Type B pancreatic cell (in vitro differentiated cells): ENCODE measurements around the gene DQX1. TPM values are rescaled to one million over a fixed set of nuclear protein-coding genes. Genes with fewer than 3 reads are reported as not detected.
A peak's percentile ranks its signal among the peaks of the same experiment; 100 is the strongest.

ENCODE experiments used
- DNase-seq: peaks from one replicate; pipeline ENCODE4 v3.0.0; 2021; ENCODE audit warnings: mixed read lengths; ENCODE audit not compliant: unreplicated experiment; ENCODE audit errors: extremely low spot score
- H3K27ac Mint-ChIP-seq: 2 replicates; pipeline ENCODE4 v1.8.0; 2021; ENCODE audit warnings: mild to moderate bottlenecking, mixed read lengths
- H3K27me3 Mint-ChIP-seq: 2 replicates; pipeline ENCODE4 v1.8.0; 2021; ENCODE audit warnings: mixed read lengths
- H3K36me3 Mint-ChIP-seq: 2 replicates; pipeline ENCODE4 v1.8.0; 2021; ENCODE audit warnings: mixed read lengths
- H3K4me1 Mint-ChIP-seq: one replicate; pipeline ENCODE4 v1.8.0; 2021; ENCODE audit warnings: mixed read lengths; ENCODE audit not compliant: unreplicated experiment
- H3K4me3 Mint-ChIP-seq: 2 replicates; pipeline ENCODE4 v1.8.0; 2021; ENCODE audit warnings: mild to moderate bottlenecking, mixed read lengths
- H3K9me3 Mint-ChIP-seq: 2 replicates; pipeline ENCODE4 v1.8.0; 2021; ENCODE audit warnings: mixed read lengths
- total RNA-seq: library from RNA; stranded (reverse); gene quantifications from 2 replicates; pipeline ENCODE4 v1.2.1, GENCODE V29; 2021; ENCODE audit warnings: low replicate concordance
- TF ChIP-seq, protein P1 (sequence below): fragments of 200-600 bp; sonication (generic); conservative IDR thresholded peaks from 2 replicates; pipeline ENCODE4 v1.5.0; 2021; ENCODE audit warnings: antibody characterized with exemption, mild to moderate bottlenecking

The DQX1 gene
- total RNA-seq, 1 donor from 2014 or later = 1.4 TPM

DNA sequence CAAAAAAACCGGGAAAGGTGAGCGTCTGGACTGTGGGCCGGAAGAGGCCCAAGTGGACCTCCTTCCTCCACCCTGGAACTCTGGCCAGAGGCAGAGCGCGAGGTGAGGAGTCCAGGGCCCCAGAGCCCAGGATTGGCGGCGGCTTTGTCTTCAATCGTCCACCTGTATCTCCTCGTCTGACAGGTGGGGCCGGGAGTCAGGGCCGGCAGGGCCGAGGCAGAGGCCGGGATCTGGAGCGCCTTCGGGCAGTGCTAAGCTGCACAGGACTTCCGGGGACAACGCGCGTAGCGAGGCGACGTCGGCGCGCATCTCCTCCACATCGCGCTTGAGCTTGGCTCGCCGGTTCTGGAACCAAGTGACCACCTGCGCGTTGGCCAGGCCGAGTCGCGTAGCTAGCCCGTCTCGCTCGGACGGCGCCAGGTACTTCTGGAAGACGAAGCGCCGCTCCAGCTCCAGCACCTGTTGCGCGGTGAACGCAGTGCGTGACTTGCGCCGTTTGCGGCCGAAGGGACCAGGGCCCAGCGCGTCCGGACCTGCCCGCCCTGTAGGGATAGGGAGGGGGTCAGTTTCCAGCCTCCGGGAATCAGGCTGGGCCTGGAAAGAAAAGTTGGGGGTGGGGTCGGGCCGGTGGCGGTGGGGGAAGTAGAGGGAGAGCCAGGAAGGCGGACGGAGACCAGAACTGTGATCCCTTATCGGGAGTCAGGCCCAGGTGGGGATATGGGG is 28.1 kb downstream of the DQX1 start:
- TF ChIP-seq, protein P1, sequence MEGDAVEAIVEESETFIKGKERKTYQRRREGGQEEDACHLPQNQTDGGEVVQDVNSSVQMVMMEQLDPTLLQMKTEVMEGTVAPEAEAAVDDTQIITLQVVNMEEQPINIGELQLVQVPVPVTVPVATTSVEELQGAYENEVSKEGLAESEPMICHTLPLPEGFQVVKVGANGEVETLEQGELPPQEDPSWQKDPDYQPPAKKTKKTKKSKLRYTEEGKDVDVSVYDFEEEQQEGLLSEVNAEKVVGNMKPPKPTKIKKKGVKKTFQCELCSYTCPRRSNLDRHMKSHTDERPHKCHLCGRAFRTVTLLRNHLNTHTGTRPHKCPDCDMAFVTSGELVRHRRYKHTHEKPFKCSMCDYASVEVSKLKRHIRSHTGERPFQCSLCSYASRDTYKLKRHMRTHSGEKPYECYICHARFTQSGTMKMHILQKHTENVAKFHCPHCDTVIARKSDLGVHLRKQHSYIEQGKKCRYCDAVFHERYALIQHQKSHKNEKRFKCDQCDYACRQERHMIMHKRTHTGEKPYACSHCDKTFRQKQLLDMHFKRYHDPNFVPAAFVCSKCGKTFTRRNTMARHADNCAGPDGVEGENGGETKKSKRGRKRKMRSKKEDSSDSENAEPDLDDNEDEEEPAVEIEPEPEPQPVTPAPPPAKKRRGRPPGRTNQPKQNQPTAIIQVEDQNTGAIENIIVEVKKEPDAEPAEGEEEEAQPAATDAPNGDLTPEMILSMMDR = no peak
- no peak for DNase-seq
- H3K27me3 Mint-ChIP-seq = peaks cover 73% of the 10 kb centered on the region
- H3K4me1 Mint-ChIP-seq = peaks cover 29% of the 10 kb centered on the region
- H3K4me3 Mint-ChIP-seq = peak overlapping the region; percentile 92
- no peaks in the 10 kb centered on the region for H3K9me3 Mint-ChIP-seq
- H3K27ac Mint-ChIP-seq = peak overlapping the region; percentile 36
- H3K36me3 Mint-ChIP-seq = peaks cover 5% of the 10 kb centered on the region

DNA sequence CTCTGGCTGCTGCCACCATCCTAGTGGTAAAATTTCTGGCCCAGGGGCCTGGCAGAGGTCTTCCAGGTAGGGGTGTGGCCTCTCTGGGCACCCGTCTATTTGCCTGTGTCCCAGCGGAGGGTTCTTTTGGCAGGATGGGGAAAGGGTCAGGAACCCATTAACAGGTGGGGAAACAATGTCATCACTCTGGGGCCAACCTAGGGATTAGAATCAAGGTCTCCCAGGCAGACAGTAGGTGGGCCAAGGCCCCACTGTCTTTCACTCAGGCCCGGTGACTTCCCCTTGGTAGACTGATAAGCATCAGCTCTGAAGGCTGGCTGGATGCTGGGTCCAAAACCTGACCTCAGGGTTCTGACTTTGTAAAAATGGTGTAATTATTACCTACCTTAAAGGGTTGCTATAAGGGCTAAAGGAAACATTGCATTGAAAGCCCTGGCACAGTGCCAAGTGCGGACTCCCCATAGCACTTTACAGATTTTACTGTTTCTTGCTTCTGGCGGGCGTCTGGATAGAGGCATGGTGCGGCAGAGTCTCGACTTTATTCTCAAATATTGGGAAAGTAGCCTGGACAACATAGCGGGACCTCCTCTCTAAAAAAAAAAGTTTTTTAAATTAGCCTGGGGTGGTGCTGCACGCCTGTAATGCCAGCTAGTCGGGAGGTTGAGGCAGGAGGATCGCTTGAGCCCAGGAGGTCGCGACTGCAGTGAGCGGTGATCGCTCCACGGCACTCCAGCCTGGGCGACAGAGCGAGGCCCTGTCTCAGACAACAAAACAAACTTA is 28.8 kb downstream of the DQX1 start:
- Mint-ChIP-seq H3K4me1 (peaks cover 23% of the 10 kb centered on the region), H3K4me3 (peak overlapping the region; percentile 92), H3K27me3 (peaks cover 66% of the 10 kb centered on the region), H3K9me3 (no peaks in the 10 kb centered on the region), H3K27ac (no peak overlapping the region), H3K36me3 (peaks cover 6% of the 10 kb centered on the region)
- TF ChIP-seq, protein P1 = no peak
- no peak for DNase-seq

DNA sequence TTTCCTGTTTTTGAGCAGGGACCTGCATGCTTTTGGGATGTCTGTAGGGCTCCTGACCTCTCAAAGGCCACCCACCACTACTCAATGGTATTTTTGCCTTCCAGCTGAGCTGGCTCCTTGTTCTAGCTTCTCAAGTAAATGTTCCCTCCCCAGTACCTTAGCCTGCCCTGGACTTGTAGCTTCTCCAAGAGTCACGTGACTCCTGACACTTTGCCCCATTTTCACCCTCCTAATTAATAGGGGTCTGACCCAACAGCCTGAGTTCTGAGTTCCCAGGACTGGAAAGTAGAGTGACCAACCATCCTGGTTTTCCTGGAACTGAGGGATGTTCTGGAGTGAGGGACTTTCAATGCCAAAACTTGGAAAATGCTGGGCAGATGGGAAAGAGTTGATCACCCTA is 30.6 kb downstream of the DQX1 start:
- Mint-ChIP-seq H3K36me3 (peaks cover 11% of the 10 kb centered on the region), H3K4me1 (peaks cover 10% of the 10 kb centered on the region), H3K27me3 (peaks cover 48% of the 10 kb centered on the region), H3K9me3 (no peaks in the 10 kb centered on the region), H3K27ac (no peak overlapping the region), H3K4me3 (no peak overlapping the region)
- no peak for DNase-seq
- TF ChIP-seq, protein P1 = no peak

DNA sequence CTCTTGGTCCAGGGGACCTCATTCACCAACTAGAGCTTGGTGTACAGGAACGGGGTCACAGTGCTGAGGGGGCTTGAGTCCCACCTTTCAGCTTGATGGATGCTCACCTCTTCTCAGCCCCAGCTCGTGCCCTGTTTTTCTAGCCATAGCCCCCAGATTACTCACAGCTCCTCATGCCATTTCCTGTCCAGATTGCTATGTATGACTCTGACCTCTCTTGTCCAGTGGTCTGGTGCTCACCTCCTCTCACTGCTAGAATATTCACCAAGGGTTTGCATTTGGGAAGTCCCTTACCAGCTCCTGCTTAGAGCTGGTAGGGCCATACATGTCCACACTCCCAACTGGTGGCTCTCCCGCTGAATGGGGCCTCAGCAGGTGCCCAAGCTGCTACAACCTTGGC is 32.5 kb downstream of the DQX1 start:
- peaks cover 3% of the 10 kb centered on the region for H3K4me1 Mint-ChIP-seq
- H3K27ac Mint-ChIP-seq = no peak overlapping the region
- H3K9me3 Mint-ChIP-seq = no peaks in the 10 kb centered on the region
- H3K36me3 Mint-ChIP-seq = peaks cover 18% of the 10 kb centered on the region
- TF ChIP-seq, protein P1 = no peak
- H3K4me3 Mint-ChIP-seq = no peak overlapping the region
- DNase-seq = no peak
- H3K27me3 Mint-ChIP-seq = peaks cover 31% of the 10 kb centered on the region

DNA sequence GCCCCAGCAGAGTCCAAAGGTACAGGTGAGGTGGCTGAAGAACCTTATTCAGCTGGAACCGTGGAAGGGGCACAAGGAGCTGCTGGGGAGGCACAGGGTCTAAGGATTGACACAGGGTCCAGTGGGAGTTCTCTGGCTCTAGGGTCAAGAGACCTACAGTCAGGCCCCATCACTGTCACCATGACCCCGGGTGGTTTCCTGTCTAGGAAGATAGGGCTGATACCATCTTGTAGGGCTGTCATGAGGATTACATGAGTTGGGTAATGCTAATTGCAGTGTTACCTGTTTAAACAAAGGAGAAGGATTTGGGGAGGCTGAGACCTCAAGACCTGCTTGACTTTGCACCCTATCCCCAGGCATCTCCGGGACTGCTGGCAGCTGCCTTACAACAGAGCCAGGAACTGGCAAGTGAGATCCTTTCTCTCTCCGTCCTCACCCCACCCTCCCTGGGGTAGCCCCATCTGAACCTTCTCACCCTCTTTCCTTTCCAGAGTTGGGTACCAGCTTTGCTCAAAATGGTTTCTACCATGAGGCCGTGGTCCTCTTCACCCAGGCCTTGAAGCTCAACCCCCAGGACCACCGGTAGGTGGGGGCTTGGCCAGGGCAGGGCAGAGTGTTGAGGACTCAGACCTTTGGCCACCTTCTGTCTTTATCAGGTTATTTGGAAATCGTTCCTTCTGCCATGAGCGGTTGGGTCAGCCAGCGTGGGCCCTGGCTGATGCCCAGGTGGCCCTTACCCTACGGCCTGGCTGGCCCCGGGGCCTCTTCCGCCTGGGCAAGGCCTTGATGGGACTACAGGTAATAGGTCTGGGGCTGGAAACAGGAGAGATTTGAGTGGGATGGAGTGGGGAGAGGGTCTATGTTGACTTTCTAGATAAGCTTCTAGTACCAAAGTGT is 34.1 kb downstream of the DQX1 start:
- no peak for DNase-seq
- Mint-ChIP-seq H3K9me3 (no peaks in the 10 kb centered on the region), H3K4me1 (no peaks in the 10 kb centered on the region), H3K27me3 (peaks cover 14% of the 10 kb centered on the region), H3K36me3 (peaks cover 18% of the 10 kb centered on the region), H3K4me3 (no peak overlapping the region), H3K27ac (no peak overlapping the region)
- TF ChIP-seq, protein P1 = no peak
